Choroid plexus epithelial cell (primary cell): ENCODE measurements around the gene ZNF22.

Experiments used
- DNase-seq: peaks from one replicate; pipeline ENCODE4 v3.0.0-alpha.2; 2010; ENCODE audit warnings: low read depth
- H3K4me3 ChIP-seq: 2 replicates; pipeline ENCODE4 v1.5.1; 2011; ENCODE audit warnings: low read depth, mild to moderate bottlenecking, control low read depth, low read length, moderate library complexity
- TF ChIP-seq, protein P1 (sequence below): conservative IDR thresholded peaks from 2 replicates; pipeline ENCODE4 v1.5.1; 2011; ENCODE audit warnings: low read depth, mild to moderate bottlenecking, control low read depth, inconsistent platforms, low read length, moderate library complexity

Gene ZNF22

DNA sequence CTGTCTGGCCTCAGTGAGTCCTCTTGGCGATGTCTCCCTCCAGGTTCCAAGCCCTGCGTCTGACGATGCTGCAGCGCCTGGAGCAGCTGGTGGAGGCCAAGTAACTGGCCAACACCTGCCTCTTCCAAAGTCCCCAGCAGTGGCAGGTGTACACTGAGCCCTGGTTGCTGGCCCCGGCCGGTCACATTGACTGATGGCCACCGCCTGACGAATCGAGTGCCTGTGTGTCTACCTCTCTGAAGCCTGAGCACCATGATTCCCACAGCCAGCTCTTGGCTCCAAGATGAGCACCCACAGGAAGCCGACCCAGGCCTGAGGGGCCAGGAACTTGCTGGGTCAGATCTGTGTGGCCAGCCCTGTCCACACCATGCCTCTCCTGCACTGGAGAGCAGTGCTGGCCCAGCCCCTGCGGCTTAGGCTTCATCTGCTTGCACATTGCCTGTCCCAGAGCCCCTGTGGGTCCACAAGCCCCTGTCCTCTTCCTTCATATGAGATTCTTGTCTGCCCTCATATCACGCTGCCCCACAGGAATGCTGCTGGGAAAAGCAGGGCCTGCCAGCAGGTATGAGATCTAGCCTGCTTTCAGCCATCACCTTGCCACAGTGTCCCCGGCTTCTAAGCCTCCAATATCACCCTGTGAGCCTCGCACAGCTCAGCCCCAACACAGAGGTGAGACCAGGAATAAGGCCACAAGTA is 7.3 kb upstream of the ZNF22 start:
- TF ChIP-seq, protein P1, sequence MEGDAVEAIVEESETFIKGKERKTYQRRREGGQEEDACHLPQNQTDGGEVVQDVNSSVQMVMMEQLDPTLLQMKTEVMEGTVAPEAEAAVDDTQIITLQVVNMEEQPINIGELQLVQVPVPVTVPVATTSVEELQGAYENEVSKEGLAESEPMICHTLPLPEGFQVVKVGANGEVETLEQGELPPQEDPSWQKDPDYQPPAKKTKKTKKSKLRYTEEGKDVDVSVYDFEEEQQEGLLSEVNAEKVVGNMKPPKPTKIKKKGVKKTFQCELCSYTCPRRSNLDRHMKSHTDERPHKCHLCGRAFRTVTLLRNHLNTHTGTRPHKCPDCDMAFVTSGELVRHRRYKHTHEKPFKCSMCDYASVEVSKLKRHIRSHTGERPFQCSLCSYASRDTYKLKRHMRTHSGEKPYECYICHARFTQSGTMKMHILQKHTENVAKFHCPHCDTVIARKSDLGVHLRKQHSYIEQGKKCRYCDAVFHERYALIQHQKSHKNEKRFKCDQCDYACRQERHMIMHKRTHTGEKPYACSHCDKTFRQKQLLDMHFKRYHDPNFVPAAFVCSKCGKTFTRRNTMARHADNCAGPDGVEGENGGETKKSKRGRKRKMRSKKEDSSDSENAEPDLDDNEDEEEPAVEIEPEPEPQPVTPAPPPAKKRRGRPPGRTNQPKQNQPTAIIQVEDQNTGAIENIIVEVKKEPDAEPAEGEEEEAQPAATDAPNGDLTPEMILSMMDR = no peak

DNA sequence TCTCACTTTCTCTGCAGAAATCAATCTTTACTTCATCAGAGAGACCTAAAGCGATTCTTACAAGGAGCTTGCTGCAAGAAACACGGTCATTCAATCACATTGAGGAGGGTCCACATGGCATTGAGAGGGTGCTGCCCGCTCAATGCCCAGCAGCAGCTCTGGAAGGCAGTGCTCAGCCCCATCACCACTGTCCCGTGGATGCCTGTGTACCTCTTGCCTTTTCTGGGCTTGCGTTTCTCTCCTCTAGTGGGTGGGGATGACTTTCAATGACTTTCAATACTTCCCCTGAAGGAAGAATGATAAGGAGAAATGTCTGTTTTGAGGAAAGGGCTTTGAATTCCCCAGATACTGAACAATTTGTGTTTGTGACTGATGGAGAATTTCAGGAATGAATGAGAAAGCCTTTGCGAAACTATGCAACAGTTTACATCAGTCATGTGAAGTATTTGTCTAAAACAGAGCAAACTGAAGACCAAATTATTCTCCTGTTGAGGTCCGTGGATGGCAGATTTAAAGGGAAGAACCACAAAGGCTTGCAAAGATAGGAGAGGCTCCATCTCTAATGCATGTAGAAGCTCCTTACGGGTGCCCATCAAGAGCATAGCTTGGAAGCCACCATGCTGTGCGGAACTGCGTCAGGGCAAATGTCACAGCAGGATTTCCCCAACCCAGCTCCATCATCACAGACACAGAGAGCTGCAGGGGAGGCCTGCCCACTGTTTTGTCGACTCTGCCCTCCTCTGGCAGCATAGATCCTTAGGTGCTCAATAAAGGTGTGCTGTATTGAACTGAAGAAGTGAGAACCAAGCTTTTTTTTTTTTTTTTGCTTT is 6.6 kb upstream of the ZNF22 start:
- H3K4me3 ChIP-seq = no peak overlapping the region
- TF ChIP-seq, protein P1 = peak; percentile 6
- DNase-seq = peak; percentile 88

More for the DNA sequence above, 7.3 kb upstream of the ZNF22 start:
- no peak overlapping the region for H3K4me3 ChIP-seq
- DNase-seq = no peak

DNA sequence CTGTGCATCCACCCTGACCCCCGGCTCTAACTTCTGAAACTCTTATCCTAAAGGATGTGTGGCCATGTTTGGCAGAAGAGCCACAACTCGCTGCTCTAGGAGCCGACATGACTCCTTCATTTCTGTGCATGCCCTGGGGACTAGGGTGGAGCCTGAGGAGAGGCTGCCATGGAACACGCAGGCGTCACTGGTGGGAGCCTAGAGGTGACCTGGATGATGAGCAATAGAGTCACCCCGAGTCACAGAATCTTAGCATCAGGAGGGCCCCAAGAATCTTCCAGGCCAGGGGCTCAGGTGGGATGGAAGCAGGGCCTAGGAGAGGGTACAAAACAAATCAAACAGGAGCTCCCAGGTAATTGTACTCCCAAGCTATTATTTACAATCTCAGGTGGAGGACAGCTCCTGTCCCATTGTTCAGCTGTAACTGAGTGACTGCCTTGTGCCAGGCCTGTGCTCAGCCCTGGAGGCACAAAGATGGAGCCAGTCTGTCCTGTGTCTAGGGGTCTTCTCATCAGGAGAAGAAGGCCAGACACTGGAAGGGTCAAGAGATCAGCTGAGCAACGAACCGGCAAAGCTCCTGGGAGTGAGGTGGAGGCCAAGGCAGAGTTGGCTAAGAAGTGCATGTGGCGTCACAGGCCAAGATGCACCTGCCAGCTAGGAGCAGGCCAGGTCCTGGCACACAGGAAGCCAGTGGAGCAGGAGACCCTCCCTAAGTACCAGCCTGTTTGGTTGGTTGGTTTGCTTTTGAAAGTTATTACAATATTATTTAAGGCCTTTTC is 5.8 kb upstream of the ZNF22 start:
- no peak for DNase-seq
- TF ChIP-seq, protein P1 = no peak
- no peak overlapping the region for H3K4me3 ChIP-seq

DNA sequence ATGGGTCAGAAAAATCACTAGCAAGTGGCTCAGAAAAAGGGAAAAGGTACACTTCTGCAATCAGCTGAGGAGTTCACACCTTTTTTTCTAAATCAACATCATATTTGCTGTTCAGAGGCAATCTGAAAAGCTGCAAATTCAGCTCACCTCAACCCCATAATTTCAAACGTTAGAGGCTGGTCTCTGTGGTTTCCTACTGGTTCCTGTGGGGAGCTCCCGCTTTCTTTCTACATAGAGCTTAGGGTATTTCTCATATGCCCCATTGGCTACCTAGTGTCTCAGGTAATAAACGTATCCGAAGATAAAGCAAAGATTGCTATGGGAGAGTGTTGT is 5.2 kb upstream of the ZNF22 start:
- DNase-seq = no peak

DNA sequence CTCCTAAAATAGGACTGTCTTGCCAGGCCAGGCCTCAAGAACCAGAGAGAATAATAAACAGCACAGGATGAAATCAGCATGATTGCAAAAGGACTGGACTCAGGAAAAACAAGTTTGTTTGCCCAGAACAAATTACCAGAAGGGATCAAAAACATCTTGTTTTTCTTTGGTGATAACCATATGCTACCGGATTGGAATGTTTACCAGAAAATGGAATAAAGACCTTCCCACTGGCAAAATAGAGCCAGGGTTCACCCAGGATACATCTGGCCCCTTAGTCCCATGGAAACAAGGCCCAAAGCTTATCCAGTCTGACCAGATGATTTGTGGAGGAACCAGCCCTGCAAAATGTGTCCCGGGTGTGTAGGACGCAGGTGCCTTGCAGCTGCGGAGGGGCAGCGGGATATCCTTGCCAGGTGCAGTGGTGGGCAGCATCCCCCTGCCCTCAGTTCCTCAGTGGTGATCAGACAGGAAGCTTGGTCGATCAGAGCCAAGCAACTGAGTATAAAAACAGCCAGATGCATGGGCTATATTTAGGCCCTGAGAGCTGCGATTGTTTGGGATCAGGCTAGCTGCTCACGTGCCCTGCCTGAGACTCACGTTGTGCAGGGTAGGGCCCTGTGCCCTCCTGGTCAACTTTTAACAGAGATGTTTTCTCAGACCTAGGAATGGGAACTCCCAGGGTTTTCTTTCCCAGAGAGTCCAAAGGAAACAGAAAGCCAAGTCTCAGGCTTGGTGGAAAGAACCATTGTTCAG is 4.6 kb upstream of the ZNF22 start:
- H3K4me3 ChIP-seq = no peak overlapping the region
- peak; percentile 89 for DNase-seq
- TF ChIP-seq, protein P1 = no peak

More for the DNA sequence above, 5.2 kb upstream of the ZNF22 start:
- TF ChIP-seq, protein P1 = no peak
- H3K4me3 ChIP-seq = no peak overlapping the region

DNA sequence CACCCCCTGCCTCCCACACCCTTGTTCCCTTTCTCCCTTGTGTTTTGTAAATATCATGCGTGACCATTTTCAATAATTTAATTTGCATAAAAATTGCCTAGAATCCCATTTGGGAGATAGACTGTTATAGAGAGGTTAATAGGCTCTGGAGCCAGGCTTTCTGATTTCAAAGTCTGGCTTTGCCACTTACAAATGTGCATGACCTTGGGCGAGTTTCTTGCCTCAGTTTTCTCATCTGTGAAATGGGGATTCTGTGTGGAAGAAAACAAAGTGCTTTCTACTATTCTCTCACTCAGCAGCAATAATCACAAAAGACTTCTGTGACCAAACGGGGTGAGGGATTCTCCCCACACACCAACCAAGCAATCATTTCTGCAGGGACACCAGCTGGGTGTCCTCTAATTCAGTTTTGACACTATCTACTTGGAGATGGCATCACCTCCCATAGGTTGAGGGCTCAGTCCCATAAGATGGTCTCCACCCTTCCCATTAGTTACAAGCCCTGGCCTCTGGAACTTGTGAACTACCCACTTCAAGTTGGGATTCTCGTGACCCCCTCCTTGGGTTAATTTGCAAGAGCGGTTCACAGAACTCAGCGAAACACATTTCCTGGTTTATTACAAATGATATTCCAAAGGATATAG is 3.5 kb upstream of the ZNF22 start:
- H3K4me3 ChIP-seq = no peak overlapping the region
- DNase-seq = no peak
- TF ChIP-seq, protein P1 = no peak
